HepG2 (cell line): ENCODE results near the gene ELP6. TPM values are rescaled to one million over a fixed set of nuclear protein-coding genes. Genes with fewer than 3 reads are reported as not detected.
"Not testable (repeated sequence)": the region's sequence is repeated elsewhere in the genome, so short reads cannot be mapped to it uniquely, and the experiment has no call there.

Source experiments
- ATAC-seq: fragments of 200-7000 bp; cut with Tn5 transposase; 3 replicates; pipeline ENCODE4 v1.9.1; 2020; ENCODE audit warnings: mild to moderate bottlenecking, moderate library complexity
- BruUV-seq: library from RNA; stranded (reverse); fragments of 400-500 nt; replicated peaks from 2 replicates; lab custom pipeline; 2021; lab: Mats Ljungman, UMichigan
- CTCF ChIA-PET: fragments of 300-600 bp; formaldehyde crosslinking; extraction: SDS; loops from one replicate; lab custom pipeline; 2021; ENCODE audit warnings: low total read pairs, inconsistent platforms, low intra/inter-chr PET ratio; lab: Yijun Ruan, JAX
- POLR2A ChIA-PET: fragments of 350-600 bp; sonication (Branson Sonifier 250); formaldehyde crosslinking; loops from one replicate; lab custom pipeline; 2020; ENCODE audit warnings: antibody characterized with exemption, inconsistent platforms; lab: Yijun Ruan, JAX
- DNase-seq: peaks from one replicate; pipeline ENCODE4 v3.0.0-alpha.2; 2015; ENCODE audit warnings: low spot score
- FAIRE-seq: peaks from 3 replicates; lab custom pipeline; 2011; peaks lifted over from hg19 to GRCh38; lab: Jason Lieb, UNC
- H2AFZ ChIP-seq: one replicate; pipeline ENCODE4 v1.6.1; 2011; ENCODE audit warnings: low read length, inconsistent platforms
- H3K27ac ChIP-seq: fragments of 300-600 bp; 3 replicates; pipeline ENCODE4 v1.8.0; 2011; ENCODE audit warnings: mixed run types, mild to moderate bottlenecking, mixed read lengths, low read length, inconsistent platforms; ENCODE audit not compliant: insufficient read depth; ENCODE audit errors: extremely low read length
- H3K27me3 ChIP-seq, 2 experiments: fragments of 200-600 bp in 1 of 2; 2 replicates in 1 of 2; 3 replicates in 1 of 2; pipeline versions ENCODE4 v1.6.0 to v1.8.0; 2011; ENCODE audit warnings: low read length in 2 of 2, mild to moderate bottlenecking in 2 of 2, moderate library complexity in 2 of 2, inconsistent platforms in 1 of 2; ENCODE audit not compliant: insufficient read depth in 2 of 2, control insufficient read depth in 1 of 2
- H3K36me3 ChIP-seq, 2 experiments: fragments of 200-600 bp in 1 of 2; replicated peaks in 1 of 2; 2 replicates in 1 of 2; 3 replicates in 1 of 2; pipeline versions ENCODE4 v1.5.1 to v1.8.0; 2011; ENCODE audit warnings: low read length in 2 of 2, inconsistent platforms in 1 of 2; ENCODE audit not compliant: insufficient read depth in 2 of 2, control insufficient read depth in 1 of 2
- H3K4me1 ChIP-seq: 2 replicates; pipeline ENCODE4 v1.5.1; 2012; ENCODE audit warnings: low read length, inconsistent platforms; ENCODE audit not compliant: insufficient read depth
- H3K4me2 ChIP-seq: 2 replicates; pipeline ENCODE4 v1.6.0; 2011; ENCODE audit warnings: low read depth, low read length, inconsistent platforms
- H3K4me3 ChIP-seq, 3 experiments: fragments of 200-600 bp in 1 of 3; sonication (generic), shearing (Covaris generic) in 1 of 3; replicated peaks in 1 of 3; 2 replicates each; pipeline ENCODE4 v1.5.1; 2011 to 2016; ENCODE audit warnings: low read length in 3 of 3, inconsistent platforms in 2 of 3, low read depth in 2 of 3, mild to moderate bottlenecking in 2 of 3, control low read depth in 1 of 3, mixed read lengths in 1 of 3; ENCODE audit not compliant: insufficient read depth in 1 of 3
- H3K79me2 ChIP-seq: one replicate; pipeline ENCODE4 v1.6.1; 2011; ENCODE audit warnings: low read length, inconsistent platforms; ENCODE audit not compliant: insufficient read depth
- H3K9ac ChIP-seq: 2 replicates; pipeline ENCODE4 v1.6.0; 2011; ENCODE audit warnings: mild to moderate bottlenecking, low read depth, low read length, inconsistent platforms; ENCODE audit not compliant: insufficient read depth
- H3K9me3 ChIP-seq: 2 replicates; pipeline ENCODE4 v1.5.1; 2012; ENCODE audit warnings: mild to moderate bottlenecking, low read length
- H4K20me1 ChIP-seq: 2 replicates; pipeline ENCODE4 v1.6.0; 2011; ENCODE audit warnings: inconsistent platforms, mild to moderate bottlenecking, low read length, moderate library complexity; ENCODE audit not compliant: insufficient read depth
- ZBTB39 ChIP-seq: sonication (generic); formaldehyde crosslinking; IDR thresholded peaks from 2 replicates; pipeline ENCODE4 v1.5.0; 2020; ENCODE audit warnings: missing genetic modification reagents
- ZNF644 ChIP-seq: IDR thresholded peaks from 2 replicates; pipeline ENCODE4 v1.6.1; 2016; ENCODE audit warnings: low read depth
- ZNF879 ChIP-seq: sonication (generic); formaldehyde crosslinking; IDR thresholded peaks from 2 replicates; pipeline ENCODE4 v1.8.1; 2023; ENCODE audit warnings: missing genetic modification reagents
- WGBS: methylation state at CpG from one replicate; pipeline ENCODE4 v1.1.6; 2017; ENCODE audit warnings: low lambda C conversion rate; 5-methylcytosine and 5-hydroxymethylcytosine counted together
- in situ Hi-C: cut with HindIII; loops from 2 replicates; pipeline ENCODE4 v1.10.0; 2017; ENCODE audit warnings: low pct_unique_long_range_greater_than_20kb; ENCODE audit not compliant: extremely low pct_ligation_motif_present
- intact Hi-C: fragments of 100-400 bp; cut with micrococcal nuclease; formaldehyde crosslinking; loops from one replicate; pipeline ENCODE4 v1.10.0; 2022; ENCODE audit not compliant: unreplicated experiment
- polyA plus RNA-seq, 8 experiments: library from polyadenylated mRNA; depleted of rRNA in 3 of 8; stranded (reverse) in 7 of 8; unstranded in 1 of 8; fragments of >200 nt; fragmentation: Illumina TruSeq in 4 of 8; extraction: Trizol in 4 of 8; gene quantifications; 2 replicates each; pipeline versions ENCODE4 v1.2.1 to v1.2.3, GENCODE V29; 2011 to 2016; ENCODE audit warnings: low read depth in 4 of 8, missing spikeins in 1 of 8, mixed read lengths in 1 of 8; ENCODE audit not compliant: insufficient read depth in 1 of 8
- total RNA-seq, 5 experiments: library from RNA; depleted of rRNA; stranded (reverse); fragments of >200 nt; fragmentation: Illumina TruSeq; extraction: Trizol; gene quantifications; 2 replicates each; pipeline ENCODE4 v1.2.3, GENCODE V29; 2016; ENCODE audit warnings: low read depth in 1 of 5

The ELP6 gene
- total and polyA plus RNA-seq, 2 of the 13 experiments (the other 11 are each of a cell fraction or from before 2014, with no cell fraction given) = 45.0 to 49.3 TPM

GRCh38 chr3:47469616-47470015, 43.9 kb downstream of the ELP6 start:
- intact Hi-C loops = no loop called here
- H3K27ac ChIP-seq = no peak overlapping the region
- no TSS peak for BruUV-seq
- POLR2A ChIA-PET = no interaction called here
- no peak overlapping the region for H2AFZ ChIP-seq
- no peak overlapping the region for H3K4me2 ChIP-seq
- no peak overlapping the region for H3K4me3 ChIP-seq
- DNase-seq (no peak), FAIRE-seq (no peak), ATAC-seq (no peak)
- peak; percentile 49; the same call in 1 of the 2 replicates for TF ChIP-seq ZNF644 (CRISPR knock-in tag)
- TF ChIP-seq ZNF879 (CRISPR knock-in tag) = no peak
- no peak for TF ChIP-seq ZBTB39 (CRISPR knock-in tag)
- no peaks in the 10 kb centered on the region; a peak in 1 of 5 replicates for H3K27me3 ChIP-seq
- no peak overlapping the region for H3K9ac ChIP-seq
- peaks cover 37% of the 10 kb centered on the region for H3K4me1 ChIP-seq
- H3K36me3 ChIP-seq = no peaks in the 10 kb centered on the region
- H3K9me3 ChIP-seq = no peaks in the 10 kb centered on the region
- in situ Hi-C loops = no loop called here
- H3K79me2 ChIP-seq = peaks cover 75% of the 10 kb centered on the region
- H4K20me1 ChIP-seq = peaks cover 13% of the 10 kb centered on the region
- 93% methylated on average over 3 of the region's 3 CpGs for WGBS
- CTCF ChIA-PET = no interaction called here

DNA sequence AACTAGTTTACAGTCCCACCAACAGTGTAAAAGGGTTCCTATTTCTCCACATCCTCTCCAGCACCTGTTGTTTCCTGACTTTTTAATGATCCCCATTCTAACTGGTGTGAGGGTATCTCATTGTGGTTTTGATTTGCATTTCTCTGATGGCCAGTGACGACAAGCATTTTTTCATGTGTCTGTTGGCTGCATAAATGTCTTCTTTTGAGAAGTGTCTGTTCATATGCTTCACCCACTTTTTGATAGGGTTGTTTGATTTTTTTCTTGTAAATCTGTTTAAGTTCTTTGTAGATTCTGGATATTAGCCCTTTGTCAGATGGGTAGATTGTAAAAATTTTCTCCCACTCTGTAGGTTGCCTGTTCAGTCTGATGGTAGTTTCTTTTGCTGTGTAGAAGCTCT, 45.2 kb downstream of the ELP6 start:
- POLR2A ChIA-PET, ATAC-seq, H3K27ac ChIP-seq, H3K36me3 ChIP-seq, intact Hi-C loops, H3K9ac ChIP-seq, H3K27me3 ChIP-seq, H3K9me3 ChIP-seq, H3K4me2 ChIP-seq, CTCF ChIA-PET, DNase-seq, H4K20me1 ChIP-seq, FAIRE-seq, in situ Hi-C loops, H3K4me3 ChIP-seq, H2AFZ ChIP-seq, BruUV-seq: not testable (repeated sequence)
- peaks cover 72% of the 10 kb centered on the region for H3K79me2 ChIP-seq
- 96% methylated on average over 1 of the region's 1 CpG for WGBS
- peaks cover 33% of the 10 kb centered on the region for H3K4me1 ChIP-seq
